Measurements from ENCODE around the gene CAPN7.

Gene CAPN7

DNA sequence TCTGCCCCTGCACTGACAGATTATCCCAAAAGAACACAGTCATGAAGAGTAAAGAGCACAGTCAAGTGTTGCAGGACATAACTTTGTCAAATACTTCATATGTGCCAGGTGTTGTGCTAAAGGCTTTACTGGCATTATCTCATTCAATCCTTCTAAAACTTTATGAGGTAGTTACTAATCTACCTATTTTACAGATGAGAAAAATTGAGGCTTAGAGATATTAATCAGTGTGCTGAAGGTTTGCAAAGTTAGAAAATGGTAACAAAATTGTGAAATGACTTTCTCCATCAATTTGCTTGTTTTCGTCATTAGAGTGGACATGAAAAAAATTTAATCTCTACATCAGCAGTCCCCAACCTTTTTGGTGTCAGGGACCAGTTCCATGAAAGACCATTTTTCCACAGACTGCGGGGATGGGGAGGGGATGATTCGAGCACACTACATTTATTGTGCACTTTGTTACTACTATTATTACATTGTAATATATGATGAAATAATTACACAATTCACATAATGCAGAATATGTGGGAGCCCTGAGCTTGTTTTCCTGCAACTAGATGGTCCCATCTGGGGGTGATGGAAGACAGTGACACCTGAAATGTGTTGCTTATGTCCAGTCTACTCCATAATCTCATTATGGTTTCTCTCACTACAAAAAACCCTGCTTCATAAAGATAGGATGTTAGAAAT is 8.6 kb upstream of the CAPN7 start:
- Histone ChIP-seq H2BK12ac (ENCODE audit: low read length) (no peak overlapping the region), H2AK5ac (ENCODE audit: low read length) (no peak overlapping the region), H3K27ac (ENCODE audit: low read depth, low read length) (no peak overlapping the region), H2BK5ac (ENCODE audit: low read depth, low read length, poor library complexity) (no peak overlapping the region), H3K79me2 (ENCODE audit: control insufficient read depth, insufficient read depth, low read length, poor library complexity) (no peaks in the 10 kb centered on the region), H3K79me1 (ENCODE audit: low read length) (no peaks in the 10 kb centered on the region), H2AFZ (ENCODE audit: insufficient read depth, low read length, poor library complexity) (no peak overlapping the region), H3K14ac (ENCODE audit: low read length) (no peak overlapping the region), H3K27me3 (ENCODE audit: insufficient read depth, low read length) (no peaks in the 10 kb centered on the region), H3K36me3 (ENCODE audit: control insufficient read depth in 1 of 2, insufficient read depth in 2 of 2, low read length in 2 of 2) (no peaks in the 10 kb centered on the region), H3K4me3 (ENCODE audit: low read depth, low read length) (no peak overlapping the region), H3K9me3 (ENCODE audit: insufficient read depth, low read depth, low read length) (no peaks in the 10 kb centered on the region), H3K18ac (ENCODE audit: low read length) (no peak overlapping the region), H3K4me1 (ENCODE audit: control insufficient read depth in 1 of 2, insufficient read depth in 2 of 2, low read length in 2 of 2) (no peaks in the 10 kb centered on the region), H3K4ac (ENCODE audit: low read depth, low read length) (no peak overlapping the region), H4K12ac (ENCODE audit: low read depth, low read length) (no peak overlapping the region), H4K8ac (ENCODE audit: low read depth, low read length) (no peak overlapping the region), H3K4me2 (ENCODE audit: low read length) (no peak overlapping the region), H3K23ac (ENCODE audit: low read length) (no peak overlapping the region), H4K91ac (ENCODE audit: low read depth, low read length) (no peak overlapping the region), H3K9ac (ENCODE audit: low read length) (no peak overlapping the region), H2BK120ac (ENCODE audit: insufficient read depth, low read length, poor library complexity) (no peak overlapping the region)
- DNase-seq = no peak
- WGBS (ENCODE audit: extremely low coverage, insufficient coverage, insufficient read length) = no CpG with 5 or more reads among the region's 3 CpGs

DNA sequence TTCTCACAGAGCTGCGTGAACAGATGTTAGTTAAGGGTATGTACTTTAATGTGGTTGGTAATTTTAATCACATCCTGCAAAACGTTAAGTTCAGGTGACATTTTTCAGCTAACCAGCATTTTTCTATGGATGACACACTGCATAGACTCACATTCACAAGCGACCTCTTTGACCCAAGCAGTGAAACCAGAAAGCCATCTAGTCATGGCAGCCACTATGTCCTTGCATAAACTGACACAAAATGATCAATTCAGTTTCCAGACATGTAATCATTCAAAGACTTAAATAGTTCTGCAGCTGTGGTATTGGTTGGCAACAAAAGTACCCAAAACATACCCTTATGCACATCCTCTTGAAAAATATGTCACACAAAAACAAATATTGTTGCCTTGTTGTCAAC is 7.4 kb upstream of the CAPN7 start:
- Histone ChIP-seq H4K91ac (ENCODE audit: low read depth, low read length) (no peak overlapping the region), H3K4me1 (ENCODE audit: control insufficient read depth in 1 of 2, insufficient read depth in 2 of 2, low read length in 2 of 2) (no peaks in the 10 kb centered on the region), H3K9me3 (ENCODE audit: insufficient read depth, low read depth, low read length) (no peaks in the 10 kb centered on the region), H2BK120ac (ENCODE audit: insufficient read depth, low read length, poor library complexity) (no peak overlapping the region), H3K4me2 (ENCODE audit: low read length) (no peak overlapping the region), H3K36me3 (ENCODE audit: control insufficient read depth in 1 of 2, insufficient read depth in 2 of 2, low read length in 2 of 2) (no peaks in the 10 kb centered on the region), H3K27me3 (ENCODE audit: insufficient read depth, low read length) (no peaks in the 10 kb centered on the region), H3K4me3 (ENCODE audit: low read depth, low read length) (no peak overlapping the region), H3K18ac (ENCODE audit: low read length) (no peak overlapping the region), H3K23ac (ENCODE audit: low read length) (no peak overlapping the region), H3K79me1 (ENCODE audit: low read length) (no peaks in the 10 kb centered on the region), H4K12ac (ENCODE audit: low read depth, low read length) (no peak overlapping the region), H3K27ac (ENCODE audit: low read depth, low read length) (no peak overlapping the region), H2BK5ac (ENCODE audit: low read depth, low read length, poor library complexity) (no peak overlapping the region), H4K8ac (ENCODE audit: low read depth, low read length) (no peak overlapping the region), H3K9ac (ENCODE audit: low read length) (no peak overlapping the region), H2BK12ac (ENCODE audit: low read length) (no peak overlapping the region), H3K79me2 (ENCODE audit: control insufficient read depth, insufficient read depth, low read length, poor library complexity) (no peaks in the 10 kb centered on the region), H2AK5ac (ENCODE audit: low read length) (no peak overlapping the region), H2AFZ (ENCODE audit: insufficient read depth, low read length, poor library complexity) (no peak overlapping the region), H3K14ac (ENCODE audit: low read length) (no peak overlapping the region), H3K4ac (ENCODE audit: low read depth, low read length) (no peak overlapping the region)
- no CpG with 5 or more reads among the region's 3 CpGs for WGBS (ENCODE audit: extremely low coverage, insufficient coverage, insufficient read length)
- peak in 1 of 2 donors; percentile 35 for DNase-seq

DNA sequence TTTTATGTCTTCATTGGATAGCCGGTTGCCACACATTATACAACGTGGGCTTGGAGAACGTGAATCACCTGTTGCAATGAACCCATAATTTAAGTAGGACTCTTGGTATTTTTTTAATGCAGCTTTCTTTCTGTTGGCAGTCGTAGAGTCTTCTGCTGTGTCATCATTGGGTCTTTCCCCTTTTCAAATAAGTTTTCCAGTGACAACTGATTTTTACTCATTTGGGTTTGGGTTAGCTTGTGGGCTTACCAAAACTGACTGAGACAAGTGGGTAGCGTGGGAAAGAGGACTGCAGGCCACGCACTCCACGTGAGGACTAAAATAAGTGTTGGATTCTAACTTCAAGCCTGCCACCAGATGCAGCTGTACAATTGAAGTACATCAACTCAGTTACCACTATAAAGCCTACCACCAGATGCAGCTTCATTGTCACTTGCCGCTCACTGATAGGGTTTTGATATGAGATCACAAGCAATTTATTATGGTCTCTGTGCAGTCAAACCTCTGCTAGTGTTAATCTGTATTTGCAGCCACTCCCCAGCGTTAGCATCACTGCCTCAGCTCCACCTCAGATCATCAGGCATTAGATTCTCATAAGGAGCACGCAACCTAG is 6.4 kb upstream of the CAPN7 start:
- no peak overlapping the region for H4K91ac ChIP-seq (ENCODE audit: low read depth, low read length)
- no peak overlapping the region for H3K4ac ChIP-seq (ENCODE audit: low read depth, low read length)
- H2AK5ac ChIP-seq (ENCODE audit: low read length) = no peak overlapping the region
- no peak overlapping the region for H4K8ac ChIP-seq (ENCODE audit: low read depth, low read length)
- no peak overlapping the region for H3K27ac ChIP-seq (ENCODE audit: low read depth, low read length)
- no peak overlapping the region for H3K4me2 ChIP-seq (ENCODE audit: low read length)
- no peaks in the 10 kb centered on the region for H3K36me3 ChIP-seq (ENCODE audit: control insufficient read depth in 1 of 2, insufficient read depth in 2 of 2, low read length in 2 of 2)
- no peak overlapping the region for H3K14ac ChIP-seq (ENCODE audit: low read length)
- no peaks in the 10 kb centered on the region for H3K27me3 ChIP-seq (ENCODE audit: insufficient read depth, low read length)
- no peaks in the 10 kb centered on the region for H3K79me2 ChIP-seq (ENCODE audit: control insufficient read depth, insufficient read depth, low read length, poor library complexity)
- no peak overlapping the region for H2BK5ac ChIP-seq (ENCODE audit: low read depth, low read length, poor library complexity)
- no peaks in the 10 kb centered on the region for H3K9me3 ChIP-seq (ENCODE audit: insufficient read depth, low read depth, low read length)
- H3K18ac ChIP-seq (ENCODE audit: low read length) = no peak overlapping the region
- H3K4me3 ChIP-seq (ENCODE audit: low read depth, low read length) = no peak overlapping the region
- no peak overlapping the region for H4K12ac ChIP-seq (ENCODE audit: low read depth, low read length)
- WGBS (ENCODE audit: extremely low coverage, insufficient coverage, insufficient read length) = no CpG with 5 or more reads among the region's 10 CpGs
- no peaks in the 10 kb centered on the region for H3K4me1 ChIP-seq (ENCODE audit: control insufficient read depth in 1 of 2, insufficient read depth in 2 of 2, low read length in 2 of 2)
- H2BK12ac ChIP-seq (ENCODE audit: low read length) = no peak overlapping the region
- H2AFZ ChIP-seq (ENCODE audit: insufficient read depth, low read length, poor library complexity) = no peak overlapping the region
- no peak overlapping the region for H3K9ac ChIP-seq (ENCODE audit: low read length)
- no peak overlapping the region for H2BK120ac ChIP-seq (ENCODE audit: insufficient read depth, low read length, poor library complexity)
- no peaks in the 10 kb centered on the region for H3K79me1 ChIP-seq (ENCODE audit: low read length)
- no peak overlapping the region for H3K23ac ChIP-seq (ENCODE audit: low read length)
- DNase-seq = no peak

DNA sequence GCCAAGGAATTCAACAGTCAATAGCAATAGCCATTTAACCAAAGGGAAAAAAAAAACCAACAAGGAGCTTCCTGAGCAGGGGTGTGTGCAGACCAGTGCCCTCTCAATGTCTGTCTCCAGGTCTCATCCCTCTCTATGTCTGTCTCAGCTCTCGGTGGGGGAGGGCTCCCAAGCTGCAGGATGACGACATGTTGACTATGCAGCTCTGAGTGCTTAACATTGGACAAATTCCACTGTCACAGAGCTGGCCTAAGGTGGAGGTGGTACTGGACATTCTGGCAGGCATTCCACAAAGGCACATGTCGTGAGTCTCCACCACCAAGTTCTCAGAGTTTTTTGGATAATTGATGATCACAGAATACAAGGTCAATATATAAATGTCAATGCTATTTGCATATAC is 2.0 kb upstream of the CAPN7 start:
- Histone ChIP-seq H2BK5ac (ENCODE audit: low read depth, low read length, poor library complexity) (no peak overlapping the region), H3K18ac (ENCODE audit: low read length) (no peak overlapping the region), H3K14ac (ENCODE audit: low read length) (no peak overlapping the region), H3K79me1 (ENCODE audit: low read length) (peaks cover 6% of the 10 kb centered on the region), H4K8ac (ENCODE audit: low read depth, low read length) (no peak overlapping the region), H3K4me2 (ENCODE audit: low read length) (no peak overlapping the region), H2BK120ac (ENCODE audit: insufficient read depth, low read length, poor library complexity) (no peak overlapping the region), H3K27me3 (ENCODE audit: insufficient read depth, low read length) (no peaks in the 10 kb centered on the region), H3K79me2 (ENCODE audit: control insufficient read depth, insufficient read depth, low read length, poor library complexity) (peaks cover 8% of the 10 kb centered on the region), H3K23ac (ENCODE audit: low read length) (no peak overlapping the region), H3K36me3 (ENCODE audit: control insufficient read depth in 1 of 2, insufficient read depth in 2 of 2, low read length in 2 of 2) (no peaks in the 10 kb centered on the region), H4K91ac (ENCODE audit: low read depth, low read length) (no peak overlapping the region), H2AFZ (ENCODE audit: insufficient read depth, low read length, poor library complexity) (no peak overlapping the region), H3K4me1 (ENCODE audit: control insufficient read depth in 1 of 2, insufficient read depth in 2 of 2, low read length in 2 of 2) (peaks cover 0 to 2% of the 10 kb centered on the region in 2 experiments), H3K27ac (ENCODE audit: low read depth, low read length) (no peak overlapping the region), H2AK5ac (ENCODE audit: low read length) (no peak overlapping the region), H2BK12ac (ENCODE audit: low read length) (no peak overlapping the region), H3K4ac (ENCODE audit: low read depth, low read length) (no peak overlapping the region), H4K12ac (ENCODE audit: low read depth, low read length) (no peak overlapping the region), H3K4me3 (ENCODE audit: low read depth, low read length) (no peak overlapping the region), H3K9ac (ENCODE audit: low read length) (no peak overlapping the region), H3K9me3 (ENCODE audit: insufficient read depth, low read depth, low read length) (no peaks in the 10 kb centered on the region)
- DNase-seq = peak; percentile 71 to 88
- WGBS (ENCODE audit: extremely low coverage, insufficient coverage, insufficient read length) = no CpG with 5 or more reads among the region's 3 CpGs
